Stimulated activated CD4-positive, alpha-beta T cell treated with anti-CD3 and anti-CD28 coated beads, Interleukin-2, amount 100 ng/mL, for 4 hours (primary cell): Measurements from ENCODE around the gene ALPL.

ENCODE experiments used
- DNase-seq: peaks from one replicate; pipeline ENCODE4 v3.0.0-alpha.2; 2020; ENCODE audit warnings: low read depth

The ALPL gene

DNA sequence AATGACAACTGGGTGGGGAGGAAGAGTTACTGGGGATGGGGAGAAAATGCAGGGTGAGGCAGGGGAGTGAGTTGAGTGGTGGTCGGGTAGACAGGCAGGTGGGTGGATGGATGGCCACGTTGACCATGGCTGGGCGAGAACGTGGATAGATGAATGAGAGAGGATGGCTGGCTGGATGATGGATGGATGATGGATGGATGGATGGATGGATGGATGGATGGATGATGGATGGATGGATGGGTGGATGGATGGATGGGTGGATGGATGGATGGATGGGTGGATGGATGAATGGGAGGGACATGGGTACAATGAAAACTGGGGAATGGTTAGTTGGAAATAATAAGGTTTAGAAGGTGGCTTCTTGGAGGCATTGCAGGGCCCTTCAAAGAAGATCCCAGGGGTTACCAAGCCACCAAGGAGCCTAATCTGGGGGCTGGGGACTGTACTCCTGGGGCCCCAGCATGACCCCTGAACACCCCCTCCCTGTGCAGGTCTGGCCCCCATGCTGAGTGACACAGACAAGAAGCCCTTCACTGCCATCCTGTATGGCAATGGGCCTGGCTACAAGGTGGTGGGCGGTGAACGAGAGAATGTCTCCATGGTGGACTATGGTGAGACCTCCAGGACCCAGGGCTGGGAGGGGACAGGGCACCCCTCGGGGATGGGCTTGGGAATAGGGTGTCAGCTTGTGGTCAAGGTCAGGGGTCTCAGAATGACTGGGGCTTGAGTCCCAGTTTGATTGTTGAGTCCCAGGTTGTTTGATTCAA lies 67.0 kb downstream of the ALPL start:
- no peak for DNase-seq

- no peak for DNase-seq
These were observed 67.6 kb downstream of the ALPL start for GRCh38 chr1:21576798-21577187.

DNA sequence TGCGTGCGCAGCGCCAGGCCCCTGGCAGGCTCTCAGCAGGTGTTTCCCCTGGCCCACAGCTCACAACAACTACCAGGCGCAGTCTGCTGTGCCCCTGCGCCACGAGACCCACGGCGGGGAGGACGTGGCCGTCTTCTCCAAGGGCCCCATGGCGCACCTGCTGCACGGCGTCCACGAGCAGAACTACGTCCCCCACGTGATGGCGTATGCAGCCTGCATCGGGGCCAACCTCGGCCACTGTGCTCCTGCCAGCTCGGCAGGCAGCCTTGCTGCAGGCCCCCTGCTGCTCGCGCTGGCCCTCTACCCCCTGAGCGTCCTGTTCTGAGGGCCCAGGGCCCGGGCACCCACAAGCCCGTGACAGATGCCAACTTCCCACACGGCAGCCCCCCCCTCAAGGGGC lies 68.1 kb downstream of the ALPL start:
- DNase-seq: no peak

- DNase-seq: no peak
These were observed 68.7 kb downstream of the ALPL start for GRCh38 chr1:21577933-21578332.

DNA sequence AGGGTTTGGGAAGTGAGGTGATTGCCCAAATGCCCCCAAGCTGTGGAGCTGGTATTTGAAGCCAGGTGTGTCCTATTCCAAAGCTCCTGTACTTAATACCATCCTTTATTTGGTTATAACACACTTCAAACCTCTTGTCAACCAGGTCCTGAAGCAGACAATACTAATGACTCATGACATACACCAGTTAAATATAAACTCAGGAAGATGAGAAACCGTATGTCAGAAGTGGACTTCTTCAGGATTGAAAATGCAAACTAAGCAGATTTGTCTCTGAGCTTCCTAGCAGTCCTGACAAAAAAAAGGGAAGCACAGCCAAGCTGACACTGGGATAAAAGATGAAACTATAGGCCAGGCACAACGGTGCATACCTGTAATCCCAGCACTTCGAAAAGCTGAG lies 70.6 kb downstream of the ALPL start:
- DNase-seq: no peak

DNA sequence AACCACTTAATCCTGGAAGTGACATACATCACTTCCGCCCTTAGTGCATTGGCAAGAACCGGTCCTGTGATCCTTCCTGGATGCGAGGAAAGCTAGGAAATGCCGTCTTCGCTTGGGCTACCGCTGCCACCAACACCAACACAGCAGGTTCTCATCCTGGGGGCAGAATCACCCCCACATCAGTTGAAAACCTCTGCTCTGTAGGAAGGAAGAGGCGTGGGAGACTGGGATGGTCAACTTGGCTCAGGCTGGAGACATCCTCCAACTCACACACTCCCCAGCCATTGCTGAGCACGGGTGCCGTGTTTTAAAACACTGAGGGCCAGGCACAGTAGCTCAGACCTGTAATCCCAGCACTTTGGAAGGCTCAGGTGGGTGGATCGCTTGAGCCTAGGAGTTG lies 74.9 kb downstream of the ALPL start:
- no peak for DNase-seq

- no peak for DNase-seq
These were observed 75.8 kb downstream of the ALPL start for GRCh38 chr1:21585037-21585436.

DNA sequence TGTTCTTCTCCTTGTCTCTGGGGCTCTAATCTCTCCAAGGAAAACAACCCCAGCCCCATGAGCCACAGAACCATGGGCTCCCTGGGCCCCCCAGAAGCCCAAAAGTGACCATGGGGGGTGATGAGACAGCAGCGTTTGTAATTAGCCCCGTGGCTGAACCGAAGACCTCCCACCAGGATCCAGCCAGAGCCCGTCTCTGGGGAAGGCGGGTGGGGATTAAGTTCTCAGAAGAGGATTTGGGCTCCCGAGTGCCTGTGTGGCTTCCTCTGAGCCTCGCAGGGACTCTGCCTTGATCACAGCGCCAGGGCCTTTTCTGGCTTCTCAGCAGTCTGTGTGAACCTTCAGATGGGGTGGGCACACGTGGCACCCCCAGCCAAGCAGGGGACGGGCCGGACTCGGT lies 77.0 kb downstream of the ALPL start:
- no peak for DNase-seq

GRCh38 chr1:21586846-21587601 lies 77.8 kb downstream of the ALPL start:
- no peak for DNase-seq

GRCh38 chr1:21587602-21587953 lies 78.4 kb downstream of the ALPL start:
- no peak for DNase-seq

DNA sequence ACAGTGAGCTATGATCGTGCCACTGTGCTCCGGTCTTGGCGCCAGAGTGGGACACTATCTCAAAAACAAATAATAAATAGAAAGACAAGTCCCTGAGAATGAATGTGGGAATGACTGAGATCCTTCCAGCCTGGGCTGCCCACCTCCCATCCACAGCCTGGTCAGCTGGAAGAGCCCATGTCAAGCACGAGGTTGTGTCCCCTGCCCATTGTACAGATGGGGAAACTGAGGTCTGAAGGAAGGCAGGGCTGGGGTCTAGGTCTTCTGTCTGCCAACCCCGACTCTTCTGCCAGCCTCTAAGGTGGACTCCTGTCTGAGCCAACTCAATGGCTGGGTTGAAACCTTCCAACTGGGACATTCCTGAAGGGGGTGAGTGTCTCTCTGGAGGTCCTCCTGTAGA lies 80.4 kb downstream of the ALPL start:
- no peak for DNase-seq

GRCh38 chr1:21590126-21590880 lies 81.1 kb downstream of the ALPL start:
- DNase-seq: no peak

GRCh38 chr1:21590934-21591333 lies 81.7 kb downstream of the ALPL start:
- no peak for DNase-seq

DNA sequence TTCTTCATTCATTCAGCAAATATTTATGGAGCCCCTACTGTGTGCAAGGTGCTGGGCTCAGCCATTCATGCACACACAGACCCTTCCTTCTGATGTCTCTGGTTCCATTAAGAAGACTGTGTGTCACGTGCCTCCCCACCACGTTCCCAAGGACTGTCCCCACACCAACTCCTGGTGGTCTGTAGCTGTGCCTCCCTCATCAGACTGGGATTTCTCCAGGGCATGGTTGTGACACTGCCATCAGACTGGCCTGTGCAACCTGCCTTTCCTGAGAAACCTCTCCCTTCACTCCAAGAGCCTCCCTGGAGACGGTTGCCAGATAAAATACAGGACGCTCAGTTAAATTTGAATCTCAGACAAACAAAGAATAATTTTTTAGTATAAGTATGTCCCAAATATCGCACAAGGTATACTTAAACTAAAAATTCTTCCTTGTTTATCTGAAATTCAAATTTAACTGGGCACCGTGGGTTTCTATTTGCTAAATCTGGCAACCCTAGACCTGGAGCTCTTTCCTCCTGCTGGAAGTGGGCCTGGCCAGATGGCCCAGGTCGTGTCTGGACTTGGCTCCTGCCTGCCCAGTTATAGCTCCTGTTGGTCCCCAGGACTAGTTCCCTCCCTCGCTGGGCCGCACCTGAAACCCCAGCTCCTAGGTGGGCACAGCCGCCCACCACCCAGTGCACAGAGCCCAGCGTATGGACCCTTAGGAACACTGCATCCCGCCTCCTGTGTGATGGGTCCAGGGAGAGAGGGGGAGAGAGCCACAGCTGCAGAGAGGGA lies 83.1 kb downstream of the ALPL start:
- DNase-seq: no peak

DNA sequence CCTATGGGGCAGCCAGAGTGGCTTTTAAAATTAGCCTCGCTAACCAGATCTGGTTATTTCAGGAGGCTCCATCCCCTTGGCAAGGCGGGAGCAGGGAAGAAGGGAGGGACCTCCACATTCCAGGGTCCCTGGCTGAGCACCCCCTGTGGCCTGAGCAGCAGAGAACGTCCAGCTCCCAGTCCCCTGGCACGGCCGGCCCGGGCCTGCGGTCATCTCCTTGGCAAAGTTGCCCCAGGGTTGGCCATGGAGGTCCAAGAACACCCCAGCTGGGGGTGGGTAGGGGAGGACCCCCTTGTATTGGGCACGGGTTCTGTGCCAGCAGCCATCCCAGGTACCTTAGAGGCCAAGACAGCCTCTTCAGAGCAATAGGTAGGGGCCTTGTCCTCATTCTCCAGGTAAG lies 84.0 kb downstream of the ALPL start:
- DNase-seq: no peak

DNA sequence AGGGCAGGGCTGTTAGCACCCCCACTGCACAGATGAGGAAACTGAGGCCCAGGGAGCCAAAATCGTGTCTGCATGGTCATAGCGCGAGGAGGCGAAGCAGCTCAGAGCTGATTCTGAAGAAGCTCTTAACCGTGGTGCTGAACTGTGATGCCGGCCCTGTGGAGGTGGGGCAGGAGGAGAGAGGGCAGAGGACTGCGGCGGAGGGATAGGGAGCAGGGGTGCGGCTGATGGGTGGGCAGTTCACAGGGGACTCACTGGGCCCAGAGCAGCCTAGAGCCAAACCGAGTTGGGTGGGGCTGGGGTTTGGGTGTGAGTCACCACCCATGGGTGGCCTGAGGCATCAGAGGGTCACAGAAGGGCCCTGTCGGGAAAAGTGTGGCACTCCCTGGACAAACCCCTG lies 85.3 kb downstream of the ALPL start:
- no peak for DNase-seq

GRCh38 chr1:21594935-21595897 lies 86.0 kb downstream of the ALPL start:
- no peak for DNase-seq

- no peak for DNase-seq
These were observed 87.0 kb downstream of the ALPL start for GRCh38 chr1:21596174-21596573.

GRCh38 chr1:21596628-21597027 lies 87.4 kb downstream of the ALPL start:
- no peak for DNase-seq

DNA sequence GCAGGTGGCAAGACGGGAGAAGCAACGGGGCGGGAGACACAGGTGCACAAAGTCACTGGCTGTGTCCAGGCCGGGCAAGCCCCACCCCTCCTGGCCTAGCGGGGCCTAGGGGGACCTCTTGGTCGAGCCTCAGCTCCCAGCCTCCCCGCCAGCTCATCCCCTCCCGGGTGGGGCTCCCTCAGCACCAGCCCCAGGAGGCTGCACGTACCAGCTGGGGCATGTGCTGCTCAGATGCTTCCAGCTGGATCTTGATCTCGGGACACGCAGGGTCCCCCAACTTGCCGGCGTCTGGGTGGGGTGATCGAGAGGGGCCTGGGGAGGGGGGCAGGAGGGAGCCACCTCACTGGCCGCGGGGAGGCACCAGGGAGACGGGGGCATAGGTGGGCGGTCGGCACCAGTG lies 88.5 kb downstream of the ALPL start:
- DNase-seq: no peak

- DNase-seq: no peak
These were observed 89.2 kb downstream of the ALPL start for GRCh38 chr1:21598417-21598816.
